ENCODE results near the gene PUSL1.

Gene PUSL1

GRCh38 chr1:1321477-1321876 is 13.1 kb downstream of the PUSL1 start:
- no peak overlapping the region for H3K4me3 ChIP-seq
- TF ChIP-seq FOXP2 (optimal IDR thresholded peaks at IDR 0.05; ENCODE audit: control extremely low read depth, extremely low read length, insufficient read depth) (no peak), POLR2AphosphoS5 (IDR thresholded peaks at IDR 0.05; ENCODE audit: borderline replicate concordance, low read depth, low read length) (no peak), EZH2 (IDR thresholded peaks at IDR 0.05) (no peak)
- no peak overlapping the region for H3K9ac ChIP-seq (ENCODE audit: insufficient read length)
- H3K9me3 ChIP-seq (ENCODE audit: low read depth, low read length) = no peaks in the 10 kb centered on the region
- no peak for DNase-seq (ENCODE audit: low read depth, low spot score)
- H3K36me3 ChIP-seq (ENCODE audit: insufficient read depth, low read length) = peaks cover 14% of the 10 kb centered on the region; the same call in 1 of the 2 replicates
- no peak overlapping the region for H3K27ac ChIP-seq

- H3K9me3 ChIP-seq (ENCODE audit: low read depth, low read length) = no peaks in the 10 kb centered on the region
- H3K36me3 ChIP-seq (ENCODE audit: insufficient read depth, low read length) = peaks cover 14% of the 10 kb centered on the region; the same call in 1 of the 2 replicates
- no peak overlapping the region for H3K9ac ChIP-seq (ENCODE audit: insufficient read length)
- H3K27ac ChIP-seq = no peak overlapping the region
- no peak for TF ChIP-seq FOXP2 (optimal IDR thresholded peaks at IDR 0.05; ENCODE audit: control extremely low read depth, extremely low read length, insufficient read depth)
- TF ChIP-seq EZH2 (IDR thresholded peaks at IDR 0.05) = no peak
- no peak for TF ChIP-seq POLR2AphosphoS5 (IDR thresholded peaks at IDR 0.05; ENCODE audit: borderline replicate concordance, low read depth, low read length)
- no peak overlapping the region for H3K4me3 ChIP-seq
- no peak for DNase-seq (ENCODE audit: low read depth, low spot score)
Observed at GRCh38 chr1:1322418-1322817, 14.0 kb downstream of the PUSL1 start.

- H3K27ac ChIP-seq = no peak overlapping the region
- H3K9ac ChIP-seq (ENCODE audit: insufficient read length) = no peak overlapping the region
- no peak for DNase-seq (ENCODE audit: low read depth, low spot score)
- peak overlapping the region; percentile 54; the same call in 1 of the 2 replicates for H3K4me3 ChIP-seq
- H3K36me3 ChIP-seq (ENCODE audit: insufficient read depth, low read length) = peaks cover 13% of the 10 kb centered on the region; the same call in 1 of the 2 replicates
- TF ChIP-seq EZH2 (IDR thresholded peaks at IDR 0.05) (no peak), POLR2AphosphoS5 (IDR thresholded peaks at IDR 0.05; ENCODE audit: borderline replicate concordance, low read depth, low read length) (no peak), FOXP2 (optimal IDR thresholded peaks at IDR 0.05; ENCODE audit: control extremely low read depth, extremely low read length, insufficient read depth) (no peak)
- no peaks in the 10 kb centered on the region for H3K9me3 ChIP-seq (ENCODE audit: low read depth, low read length)
Observed at GRCh38 chr1:1322952-1323351, 14.6 kb downstream of the PUSL1 start.

GRCh38 chr1:1324084-1324523 is 15.7 kb downstream of the PUSL1 start:
- DNase-seq (ENCODE audit: low read depth, low spot score) = no peak
- Histone ChIP-seq H3K27ac (0 out of 2 replicates have a peak overlapping the region, but pooled peaks have one; percentile 50), H3K4me3 (peak overlapping the region; percentile 82), H3K9me3 (ENCODE audit: low read depth, low read length) (no peaks in the 10 kb centered on the region), H3K9ac (ENCODE audit: insufficient read length) (peak overlapping the region; percentile 91), H3K36me3 (ENCODE audit: insufficient read depth, low read length) (peaks cover 6% of the 10 kb centered on the region; the same call in 1 of the 2 replicates)
- TF ChIP-seq POLR2AphosphoS5 (IDR thresholded peaks at IDR 0.05; ENCODE audit: borderline replicate concordance, low read depth, low read length) (no peak), EZH2 (IDR thresholded peaks at IDR 0.05) (no peak), FOXP2 (optimal IDR thresholded peaks at IDR 0.05; ENCODE audit: control extremely low read depth, extremely low read length, insufficient read depth) (no peak)

- no peak for TF ChIP-seq EZH2 (IDR thresholded peaks at IDR 0.05)
- peak; percentile 95 for TF ChIP-seq POLR2AphosphoS5 (IDR thresholded peaks at IDR 0.05; ENCODE audit: borderline replicate concordance, low read depth, low read length)
- no peak for TF ChIP-seq FOXP2 (optimal IDR thresholded peaks at IDR 0.05; ENCODE audit: control extremely low read depth, extremely low read length, insufficient read depth)
- Histone ChIP-seq H3K36me3 (ENCODE audit: insufficient read depth, low read length) (peaks cover under 1% of the 10 kb centered on the region; the same call in 1 of the 2 replicates), H3K27ac (0 out of 2 replicates have a peak within 1 kb of the TSS, but pooled peaks have one; percentile 50), H3K9ac (ENCODE audit: insufficient read length) (peak within 1 kb of the TSS; percentile 91), H3K9me3 (ENCODE audit: low read depth, low read length) (no peaks in the 10 kb centered on the region), H3K4me3 (peak within 1 kb of the TSS; percentile 82)
- no peak for DNase-seq (ENCODE audit: low read depth, low spot score)
Observed at GRCh38 chr1:1324524-1325287, 16.3 kb downstream of the PUSL1 start, which contains the start of the genes CPTP and INTS11. CPTP (plus strand) TSS chr1:1324802; CDS start chr1:1326911, 2,109 bp downstream. INTS11 (minus strand) TSS chr1:1324660; CDS start chr1:1324608, 52 bp downstream.

GRCh38 chr1:1325288-1326074 is 17.1 kb downstream of the PUSL1 start:
- TF ChIP-seq EZH2 (IDR thresholded peaks at IDR 0.05) (no peak), FOXP2 (optimal IDR thresholded peaks at IDR 0.05; ENCODE audit: control extremely low read depth, extremely low read length, insufficient read depth) (no peak), POLR2AphosphoS5 (IDR thresholded peaks at IDR 0.05; ENCODE audit: borderline replicate concordance, low read depth, low read length) (no peak)
- H3K4me3 ChIP-seq = peak overlapping the region; percentile 82
- H3K27ac ChIP-seq = no peak overlapping the region
- H3K9ac ChIP-seq (ENCODE audit: insufficient read length) = peak overlapping the region; percentile 90
- H3K9me3 ChIP-seq (ENCODE audit: low read depth, low read length) = no peaks in the 10 kb centered on the region
- no peaks in the 10 kb centered on the region; the same call in 1 of the 2 replicates for H3K36me3 ChIP-seq (ENCODE audit: insufficient read depth, low read length)
- DNase-seq (ENCODE audit: low read depth, low spot score) = no peak

GRCh38 chr1:1326075-1326605 is 17.7 kb downstream of the PUSL1 start:
- Histone ChIP-seq H3K4me3 (no peak overlapping the region), H3K9ac (ENCODE audit: insufficient read length) (no peak overlapping the region), H3K9me3 (ENCODE audit: low read depth, low read length) (no peaks in the 10 kb centered on the region), H3K36me3 (ENCODE audit: insufficient read depth, low read length) (no peaks in the 10 kb centered on the region; the same call in 1 of the 2 replicates), H3K27ac (no peak overlapping the region)
- TF ChIP-seq POLR2AphosphoS5 (IDR thresholded peaks at IDR 0.05; ENCODE audit: borderline replicate concordance, low read depth, low read length) (no peak), FOXP2 (optimal IDR thresholded peaks at IDR 0.05; ENCODE audit: control extremely low read depth, extremely low read length, insufficient read depth) (no peak), EZH2 (IDR thresholded peaks at IDR 0.05) (no peak)
- DNase-seq (ENCODE audit: low read depth, low spot score) = no peak
